ENCODE results near the gene SSH2. TPM values are rescaled to one million over a fixed set of nuclear protein-coding genes. Genes with fewer than 3 reads are reported as not detected.
A peak's percentile ranks its signal among the peaks of the same experiment; 100 is the strongest.

Gene SSH2
- total and polyA plus RNA-seq, 7 donors, result 18.3 to 35.1 (median 26.5) TPM

DNA sequence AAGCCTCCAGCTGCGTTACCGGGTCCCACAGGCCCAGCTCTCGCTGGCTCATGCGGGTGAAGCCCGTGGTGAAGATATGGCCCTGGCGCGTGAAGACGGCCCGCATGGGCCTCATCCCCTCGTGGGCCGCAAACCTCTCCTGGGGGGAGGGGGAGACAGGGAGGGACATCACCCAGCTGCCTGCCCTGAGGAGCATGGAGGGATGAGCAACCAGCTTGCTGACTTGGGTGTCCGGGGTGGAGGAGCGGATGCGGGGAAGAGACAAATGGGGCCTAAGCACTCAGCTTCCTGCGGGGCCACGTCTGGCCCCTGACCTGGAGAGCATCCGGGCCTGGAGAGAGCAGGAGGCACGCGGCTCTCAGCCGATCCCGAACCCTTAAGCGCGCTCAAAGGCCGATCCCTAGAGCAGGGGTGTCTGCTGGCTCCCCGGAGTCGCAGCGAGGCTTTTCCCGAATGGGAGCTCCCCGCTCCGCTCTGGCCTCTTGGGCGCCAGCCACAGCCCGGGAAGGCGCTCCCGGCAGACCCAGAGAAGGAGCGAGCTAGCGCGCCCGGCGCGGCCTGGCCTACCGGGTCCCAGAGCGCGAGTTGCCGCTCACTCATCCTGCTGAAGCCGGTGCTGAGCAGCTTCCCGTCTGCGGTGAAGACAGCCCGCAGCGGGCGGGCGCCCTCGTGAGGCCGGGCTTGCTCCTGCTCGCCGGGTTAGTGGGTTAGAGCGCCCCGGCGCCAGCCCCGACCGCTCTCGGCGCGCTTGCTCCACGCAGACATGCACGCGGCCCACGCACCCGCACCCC is 312.4 kb downstream of the SSH2 start:
- Histone ChIP-seq H3K27ac (peak overlapping the region; percentile 10 to 68 (median 53)), H3K27me3 (no peaks in the 10 kb centered on the region), H3K36me3 (no peaks in the 10 kb centered on the region), H3K4me3 (peak overlapping the region; percentile 3 to 44 (median 37)), H3K9me3 (no peaks in the 10 kb centered on the region), H3K4me1 (peaks cover 0 to 98% (median 84%) of the 10 kb centered on the region in 4 donors)
- intact Hi-C loops (cut with DNase I), result loop anchor here (5.0 to 10.0 kb wide), 2 partner anchors 35 to 147 kb away; no protein-coding TSS in a partner anchor
- WGBS, 2 donors, result 2 to 3% methylated on average over 68 of the region's 68 CpGs
- TF ChIP-seq POLR2A (IDR thresholded peaks at IDR 0.05) (no peak), CTCF (IDR thresholded peaks at IDR 0.05) (peak; percentile 30 to 65 (median 48))
- DNase-seq, result peak; percentile 86

DNA sequence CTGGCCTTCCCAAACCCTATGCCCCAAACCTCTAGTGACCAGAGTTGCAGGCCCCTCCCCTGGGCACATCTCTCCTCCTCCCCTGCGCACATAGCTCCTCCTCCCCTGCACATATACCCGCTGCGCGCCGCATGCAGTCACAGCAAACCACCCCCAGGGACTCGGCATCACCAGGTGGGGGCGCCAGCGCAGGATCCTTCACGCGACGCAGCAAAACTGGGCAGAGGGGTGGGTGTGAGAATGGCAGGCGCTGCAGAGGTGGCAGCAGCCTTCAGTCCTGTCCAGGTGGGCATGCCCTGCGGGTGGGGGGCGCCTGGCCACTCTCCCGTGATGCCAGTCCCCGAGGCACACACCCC is 312.9 kb downstream of the SSH2 start:
- WGBS, 2 donors, result 1% methylated on average over 16 of the region's 16 CpGs

GRCh38 chr17:29616300-29617048 is 313.6 kb downstream of the SSH2 start:
- TF ChIP-seq POLR2A (IDR thresholded peaks at IDR 0.05) (no peak), CTCF (IDR thresholded peaks at IDR 0.05) (no peak), EP300 (IDR thresholded peaks at IDR 0.05) (no peak), POLR2AphosphoS5 (IDR thresholded peaks at IDR 0.05) (no peak)
- intact Hi-C loops (cut with DNase I), result loop anchor here (5.0 to 10.0 kb wide), 2 partner anchors 34 to 148 kb away; no protein-coding TSS in a partner anchor
- DNase-seq, result no peak

More for the DNA sequence above, 312.9 kb downstream of the SSH2 start:
- Histone ChIP-seq H3K9me3 (no peaks in the 10 kb centered on the region), H3K27me3 (no peaks in the 10 kb centered on the region), H3K4me3 (peak overlapping the region in 3 of 4 donors; percentile 35 to 44 (median 39)), H3K4me1 (peaks cover 0 to 93% (median 84%) of the 10 kb centered on the region in 4 donors), H3K27ac (peak overlapping the region in 1 of 4 donors; percentile 65), H3K36me3 (no peaks in the 10 kb centered on the region)
- peak in 1 of 4 donors; percentile 42 for TF ChIP-seq POLR2AphosphoS5 (IDR thresholded peaks at IDR 0.05)
- TF ChIP-seq EP300 (IDR thresholded peaks at IDR 0.05), result no peak
- TF ChIP-seq CTCF (IDR thresholded peaks at IDR 0.05), result peak; percentile 43 to 58 (median 47)
- no peak for TF ChIP-seq POLR2A (IDR thresholded peaks at IDR 0.05)
- peak; percentile 89 for DNase-seq
- intact Hi-C loops (cut with DNase I), result loop anchor here (5.0 to 10.0 kb wide), 2 partner anchors 35 to 148 kb away; no protein-coding TSS in a partner anchor

GRCh38 chr17:29615492-29616299 is 314.3 kb downstream of the SSH2 start:
- TF ChIP-seq POLR2A (IDR thresholded peaks at IDR 0.05) (peak in 1 of 2 donors; percentile 57), EP300 (IDR thresholded peaks at IDR 0.05) (no peak), POLR2AphosphoS5 (IDR thresholded peaks at IDR 0.05) (peak; percentile 76 to 93 (median 83)), CTCF (IDR thresholded peaks at IDR 0.05) (no peak)
- Histone ChIP-seq H3K4me1 (peaks cover 0 to 81% (median 72%) of the 10 kb centered on the region in 4 donors), H3K9me3 (no peaks in the 10 kb centered on the region), H3K27ac (peak overlapping the region; percentile 68 to 79 (median 72)), H3K36me3 (no peaks in the 10 kb centered on the region), H3K4me3 (peak overlapping the region; percentile 20 to 44 (median 40)), H3K27me3 (no peaks in the 10 kb centered on the region)
- intact Hi-C loops (cut with DNase I), result loop anchor here (5.0 to 10.0 kb wide), 2 partner anchors 33 to 149 kb away; no protein-coding TSS in a partner anchor
- WGBS, 2 donors, result 1 to 2% methylated on average over 74 of the region's 74 CpGs
- DNase-seq, result peak; percentile 94

More at GRCh38 chr17:29616300-29617048, 313.6 kb downstream of the SSH2 start:
- H3K4me3 ChIP-seq, result peak overlapping the region; percentile 20 to 44 (median 40)
- 16 to 20% methylated on average over 32 of the region's 32 CpGs for WGBS, 2 donors
- H3K4me1 ChIP-seq, result peaks cover 0 to 87% (median 78%) of the 10 kb centered on the region in 4 donors
- H3K27me3 ChIP-seq, result no peaks in the 10 kb centered on the region
- peak overlapping the region; percentile 68 to 79 (median 72) for H3K27ac ChIP-seq
- H3K9me3 ChIP-seq, result no peaks in the 10 kb centered on the region
- H3K36me3 ChIP-seq, result no peaks in the 10 kb centered on the region
